Prostate gland (tissue), 2 donors: Measurements from ENCODE around the gene FARP1. TPM values are rescaled to one million over a fixed set of nuclear protein-coding genes. Genes with fewer than 3 reads are reported as not detected.

ENCODE experiments used
- DNase-seq: peaks from one replicate; pipeline ENCODE4 v3.0.0-alpha.2; 2019; ENCODE audit warnings: low spot score
- H3K27ac ChIP-seq, 2 donors: fragments of 200-600 bp; sonication (generic); 2 replicates each; pipeline ENCODE4 v1.5.1; 2017 to 2019
- H3K27me3 ChIP-seq: fragments of 200-600 bp; sonication (generic); replicated peaks from 2 replicates; pipeline ENCODE4 v1.5.1; 2019; ENCODE audit not compliant: insufficient read depth
- H3K36me3 ChIP-seq, 2 donors: fragments of 200-600 bp; sonication (generic); 1 replicate in 1 of 2; 2 replicates in 1 of 2; pipeline versions ENCODE4 v1.5.1 to v1.8.1; 2017 to 2019
- H3K4me1 ChIP-seq: fragments of 200-600 bp; sonication (generic); replicated peaks from 2 replicates; pipeline ENCODE4 v1.5.1; 2019
- H3K4me3 ChIP-seq, 2 donors: fragments of 200-600 bp; sonication (generic); 2 replicates each; pipeline ENCODE4 v1.5.1; 2017 to 2019
- H3K9me3 ChIP-seq: fragments of 200-600 bp; sonication (generic); 2 replicates; pipeline ENCODE4 v1.5.1; 2017
- CTCF ChIP-seq, 4 experiments: fragments of 200-600 bp in 2 of 4; fragments of 450-650 bp in 2 of 4; sonication (generic) in 2 of 4; IDR thresholded peaks; 1 replicate in 3 of 4; 2 replicates in 1 of 4; pipeline ENCODE4 v1.5.1; 2016 to 2019; ENCODE audit warnings: antibody characterized with exemption in 4 of 4, mild to moderate bottlenecking in 2 of 4, moderate library complexity in 2 of 4
- POLR2A ChIP-seq: fragments of 450-650 bp; IDR thresholded peaks from one replicate; pipeline ENCODE4 v1.6.1; 2016; ENCODE audit warnings: antibody characterized with exemption, mild to moderate bottlenecking
- POLR2AphosphoS5 ChIP-seq: sonication (generic); formaldehyde crosslinking; IDR thresholded peaks from one replicate; pipeline ENCODE4 v1.6.1; 2017; ENCODE audit warnings: antibody characterized with exemption
- WGBS: methylation state at CpG from one replicate; pipeline ENCODE4 v1.1.5; 2018; 5-methylcytosine and 5-hydroxymethylcytosine counted together
- intact Hi-C: fragments of 100-400 bp; cut with DNase I; formaldehyde crosslinking; loops from one replicate; pipeline ENCODE4 v1.14.2; 2022
- total RNA-seq, 2 donors: library from RNA; depleted of rRNA; stranded (reverse); fragments of >200 nt; gene quantifications; one replicate each; pipeline ENCODE4 v1.1.0, GENCODE V29; 2016

FARP1 gene
- total RNA-seq, 2 donors from 2014 or later: 70.6 to 77.5 TPM

GRCh38 chr13:98309569-98310335 is 166.9 kb downstream of the FARP1 start:
- no peaks in the 10 kb centered on the region for H3K4me1 ChIP-seq
- no peak overlapping the region for H3K27ac ChIP-seq
- intact Hi-C loops: no loop called here
- no peaks in the 10 kb centered on the region for H3K36me3 ChIP-seq
- no peak for TF ChIP-seq CTCF (IDR thresholded peaks at IDR 0.05)
- TF ChIP-seq POLR2A: no peak
- no peak for TF ChIP-seq POLR2AphosphoS5
- H3K9me3 ChIP-seq: no peaks in the 10 kb centered on the region
- H3K4me3 ChIP-seq: no peak overlapping the region
- DNase-seq: no peak
- 82% methylated on average over 21 of the region's 21 CpGs for WGBS
- H3K27me3 ChIP-seq: no peaks in the 10 kb centered on the region

GRCh38 chr13:98310485-98311199 is 167.7 kb downstream of the FARP1 start:
- WGBS: 86% methylated on average over 2 of the region's 2 CpGs

GRCh38 chr13:98311200-98311548 is 168.3 kb downstream of the FARP1 start:
- Histone ChIP-seq H3K4me3 (no peak overlapping the region), H3K27me3 (no peaks in the 10 kb centered on the region), H3K9me3 (no peaks in the 10 kb centered on the region), H3K36me3 (no peaks in the 10 kb centered on the region), H3K27ac (no peak overlapping the region), H3K4me1 (no peaks in the 10 kb centered on the region)
- TF ChIP-seq POLR2AphosphoS5: no peak
- TF ChIP-seq CTCF (IDR thresholded peaks at IDR 0.05): no peak
- no peak for TF ChIP-seq POLR2A
- WGBS: 40% methylated on average over 1 of the region's 1 CpG
- DNase-seq: no peak
- intact Hi-C loops: no loop called here

More at GRCh38 chr13:98310485-98311199, 167.7 kb downstream of the FARP1 start:
- Histone ChIP-seq H3K4me3 (no peak overlapping the region), H3K4me1 (no peaks in the 10 kb centered on the region), H3K27ac (no peak overlapping the region), H3K27me3 (no peaks in the 10 kb centered on the region), H3K9me3 (no peaks in the 10 kb centered on the region), H3K36me3 (no peaks in the 10 kb centered on the region)
- intact Hi-C loops: no loop called here
- TF ChIP-seq CTCF (IDR thresholded peaks at IDR 0.05) (no peak), POLR2A (no peak), POLR2AphosphoS5 (no peak)
- no peak for DNase-seq

- no peaks in the 10 kb centered on the region for H3K27me3 ChIP-seq
- no peak for DNase-seq
- H3K27ac ChIP-seq: no peak overlapping the region
- H3K4me1 ChIP-seq: no peaks in the 10 kb centered on the region
- 90% methylated on average over 7 of the region's 7 CpGs for WGBS
- intact Hi-C loops: no loop called here
- TF ChIP-seq POLR2A: no peak
- no peak for TF ChIP-seq POLR2AphosphoS5
- no peak overlapping the region for H3K4me3 ChIP-seq
- H3K36me3 ChIP-seq: no peaks in the 10 kb centered on the region
- no peaks in the 10 kb centered on the region for H3K9me3 ChIP-seq
Measured at GRCh38 chr13:98312606-98313005, 169.7 kb downstream of the FARP1 start.

GRCh38 chr13:98313023-98313921 is 170.4 kb downstream of the FARP1 start:
- no peak for DNase-seq
- WGBS: 82% methylated on average over 20 of the region's 20 CpGs
- Histone ChIP-seq H3K36me3 (no peaks in the 10 kb centered on the region), H3K4me3 (no peak overlapping the region), H3K27me3 (no peaks in the 10 kb centered on the region), H3K27ac (no peak overlapping the region), H3K9me3 (no peaks in the 10 kb centered on the region), H3K4me1 (no peaks in the 10 kb centered on the region)
- intact Hi-C loops: no loop called here
- TF ChIP-seq CTCF (IDR thresholded peaks at IDR 0.05) (no peak), POLR2AphosphoS5 (no peak), POLR2A (no peak)
